Mononuclear cell (primary cell): Measurements from ENCODE around the gene TBX3. TPM values are rescaled to one million over a fixed set of nuclear protein-coding genes. Genes with fewer than 3 reads are reported as not detected.

Experiments
- H3K27me3 ChIP-seq: 2 replicates; pipeline ENCODE4 v1.6.0; 2011; ENCODE audit warnings: low read length, control low read depth; ENCODE audit not compliant: insufficient read depth
- H3K4me1 ChIP-seq: 2 replicates; pipeline ENCODE4 v1.5.1; 2011; ENCODE audit warnings: mild to moderate bottlenecking, low read length, control low read depth; ENCODE audit not compliant: insufficient read depth
- H3K4me3 ChIP-seq: 2 replicates; pipeline ENCODE4 v1.5.1; 2011; ENCODE audit warnings: mild to moderate bottlenecking, low read length, moderate library complexity
- H3K9me3 ChIP-seq: 2 replicates; pipeline ENCODE4 v1.5.1; 2011; ENCODE audit warnings: low read depth, mild to moderate bottlenecking, control low read depth, low read length
- total RNA-seq: library from RNA; depleted of rRNA; stranded (reverse); fragments of >200 nt; gene quantifications from one replicate; pipeline ENCODE4 v1.2.3, GENCODE V29; 2012

The TBX3 gene
- total RNA-seq, 1 donor = 0.10 TPM

DNA sequence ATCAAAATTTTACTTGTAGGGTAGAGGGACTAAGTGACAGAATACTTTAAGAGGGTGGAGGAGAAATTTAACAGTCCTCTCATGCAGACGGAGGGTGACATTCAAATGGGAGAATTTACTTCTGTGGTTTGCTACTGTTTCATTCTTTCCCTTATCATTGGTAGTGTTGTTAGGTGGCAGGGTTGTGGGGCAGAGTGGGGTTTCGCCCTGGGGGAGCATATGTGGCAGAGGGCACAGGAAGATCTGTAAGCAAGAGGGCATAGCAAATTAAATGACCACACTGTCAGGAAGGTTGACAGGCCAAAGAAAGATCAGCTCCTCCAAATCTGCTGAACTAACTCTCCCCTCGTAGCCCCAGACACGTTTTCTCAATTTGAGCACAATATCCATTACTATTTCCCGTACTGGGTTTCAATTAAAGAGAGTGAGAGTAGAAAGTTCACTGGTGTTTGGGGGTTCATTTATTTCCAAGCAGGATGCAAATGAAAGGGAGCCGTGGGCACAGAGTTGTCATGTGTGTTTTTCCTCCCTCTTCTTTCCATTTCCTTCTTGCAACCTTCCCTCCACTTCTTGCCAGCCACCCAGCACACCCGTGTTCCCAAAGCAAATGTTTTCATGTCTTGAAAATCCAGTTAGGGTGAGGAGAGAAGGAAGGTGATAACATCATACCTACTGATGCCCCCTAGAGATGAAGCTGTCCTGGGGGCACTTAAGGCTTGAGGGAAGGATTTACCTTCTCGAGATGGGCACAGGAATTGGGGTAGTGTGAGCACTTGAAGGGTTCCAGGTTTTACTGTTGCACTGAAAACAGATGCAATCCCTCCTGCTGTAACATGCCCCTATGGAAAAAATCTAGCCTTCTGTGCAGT is 6.5 kb upstream of the TBX3 start:
- Histone ChIP-seq H3K9me3 (no peaks in the 10 kb centered on the region), H3K27me3 (peaks cover 97% of the 10 kb centered on the region), H3K4me1 (no peaks in the 10 kb centered on the region), H3K4me3 (no peak overlapping the region)

- Histone ChIP-seq H3K9me3 (no peaks in the 10 kb centered on the region), H3K4me3 (no peak overlapping the region), H3K4me1 (no peaks in the 10 kb centered on the region), H3K27me3 (peaks cover 97% of the 10 kb centered on the region)
Observed at GRCh38 chr12:114689075-114689994, 5.4 kb upstream of the TBX3 start.

GRCh38 chr12:114688256-114688845 is 4.4 kb upstream of the TBX3 start:
- Histone ChIP-seq H3K4me1 (peaks cover 6% of the 10 kb centered on the region), H3K9me3 (no peaks in the 10 kb centered on the region), H3K4me3 (no peak overlapping the region), H3K27me3 (peaks cover 97% of the 10 kb centered on the region)

GRCh38 chr12:114687802-114688201 is 3.8 kb upstream of the TBX3 start:
- H3K4me1 ChIP-seq = peaks cover 11% of the 10 kb centered on the region
- peaks cover 97% of the 10 kb centered on the region for H3K27me3 ChIP-seq
- H3K4me3 ChIP-seq = no peak overlapping the region
- no peaks in the 10 kb centered on the region for H3K9me3 ChIP-seq

- Histone ChIP-seq H3K27me3 (peaks cover 97% of the 10 kb centered on the region), H3K4me1 (peaks cover 11% of the 10 kb centered on the region), H3K4me3 (no peak overlapping the region), H3K9me3 (no peaks in the 10 kb centered on the region)
Observed at GRCh38 chr12:114686773-114687500, 3.0 kb upstream of the TBX3 start.

GRCh38 chr12:114686426-114686772 is 2.4 kb upstream of the TBX3 start:
- Histone ChIP-seq H3K9me3 (no peaks in the 10 kb centered on the region), H3K4me3 (no peak overlapping the region), H3K4me1 (peaks cover 11% of the 10 kb centered on the region), H3K27me3 (peaks cover 97% of the 10 kb centered on the region)

- H3K27me3 ChIP-seq = peaks cover 97% of the 10 kb centered on the region
- no peaks in the 10 kb centered on the region for H3K9me3 ChIP-seq
- H3K4me3 ChIP-seq = no peak overlapping the region
- peaks cover 11% of the 10 kb centered on the region for H3K4me1 ChIP-seq
Observed at GRCh38 chr12:114685869-114686268, 1.9 kb upstream of the TBX3 start.

GRCh38 chr12:114685320-114685781 is 1.4 kb upstream of the TBX3 start:
- Histone ChIP-seq H3K4me3 (no peak overlapping the region), H3K9me3 (no peaks in the 10 kb centered on the region), H3K4me1 (peaks cover 11% of the 10 kb centered on the region), H3K27me3 (peaks cover 97% of the 10 kb centered on the region)

GRCh38 chr12:114684870-114685273 is 897 bp upstream of the TBX3 start:
- Histone ChIP-seq H3K9me3 (no peaks in the 10 kb centered on the region), H3K4me1 (peaks cover 11% of the 10 kb centered on the region), H3K4me3 (no peak overlapping the region), H3K27me3 (peaks cover 97% of the 10 kb centered on the region)

- Histone ChIP-seq H3K9me3 (no peaks in the 10 kb centered on the region), H3K27me3 (peaks cover 97% of the 10 kb centered on the region), H3K4me1 (peaks cover 11% of the 10 kb centered on the region), H3K4me3 (no peak overlapping the region)
Observed at GRCh38 chr12:114683709-114684097, 272 bp downstream of the TBX3 start.

- Histone ChIP-seq H3K9me3 (no peaks in the 10 kb centered on the region), H3K27me3 (peaks cover 97% of the 10 kb centered on the region), H3K4me1 (peaks cover 11% of the 10 kb centered on the region), H3K4me3 (no peak overlapping the region)
Observed at GRCh38 chr12:114682785-114683708, 928 bp downstream of the TBX3 start.

DNA sequence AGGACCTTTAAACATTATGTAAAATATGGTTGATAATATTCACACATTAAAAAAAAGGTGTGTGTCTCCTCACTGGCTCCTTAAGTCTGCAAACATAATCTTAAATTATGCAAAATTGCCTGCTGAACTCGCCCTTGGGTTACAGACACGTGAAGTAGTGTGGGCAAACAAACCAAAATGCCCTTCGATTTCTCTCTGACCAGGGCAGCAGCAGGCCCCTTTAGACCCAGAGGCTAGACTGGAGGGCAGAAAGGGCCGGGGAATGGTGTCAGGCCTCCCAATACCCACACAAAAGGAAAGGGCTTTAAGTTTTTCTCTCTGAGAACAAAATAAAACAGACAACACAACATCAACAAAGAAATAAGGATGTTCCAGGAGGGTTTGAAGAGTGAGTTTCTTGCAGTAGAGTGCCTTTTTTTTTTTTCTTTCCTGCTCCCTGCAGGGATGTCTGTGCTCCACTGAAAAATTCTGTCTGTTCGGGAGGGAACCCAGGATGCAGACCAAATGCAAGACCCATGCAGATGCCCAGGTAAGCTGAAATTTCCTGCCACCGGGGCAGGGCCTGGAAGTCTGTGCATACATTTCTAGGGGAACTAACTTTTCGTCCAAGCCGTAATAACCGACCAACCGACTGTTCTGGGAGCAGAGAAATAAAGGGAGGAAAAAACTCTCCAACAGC is 1.7 kb downstream of the TBX3 start:
- no peaks in the 10 kb centered on the region for H3K9me3 ChIP-seq
- H3K27me3 ChIP-seq = peaks cover 95% of the 10 kb centered on the region

DNA sequence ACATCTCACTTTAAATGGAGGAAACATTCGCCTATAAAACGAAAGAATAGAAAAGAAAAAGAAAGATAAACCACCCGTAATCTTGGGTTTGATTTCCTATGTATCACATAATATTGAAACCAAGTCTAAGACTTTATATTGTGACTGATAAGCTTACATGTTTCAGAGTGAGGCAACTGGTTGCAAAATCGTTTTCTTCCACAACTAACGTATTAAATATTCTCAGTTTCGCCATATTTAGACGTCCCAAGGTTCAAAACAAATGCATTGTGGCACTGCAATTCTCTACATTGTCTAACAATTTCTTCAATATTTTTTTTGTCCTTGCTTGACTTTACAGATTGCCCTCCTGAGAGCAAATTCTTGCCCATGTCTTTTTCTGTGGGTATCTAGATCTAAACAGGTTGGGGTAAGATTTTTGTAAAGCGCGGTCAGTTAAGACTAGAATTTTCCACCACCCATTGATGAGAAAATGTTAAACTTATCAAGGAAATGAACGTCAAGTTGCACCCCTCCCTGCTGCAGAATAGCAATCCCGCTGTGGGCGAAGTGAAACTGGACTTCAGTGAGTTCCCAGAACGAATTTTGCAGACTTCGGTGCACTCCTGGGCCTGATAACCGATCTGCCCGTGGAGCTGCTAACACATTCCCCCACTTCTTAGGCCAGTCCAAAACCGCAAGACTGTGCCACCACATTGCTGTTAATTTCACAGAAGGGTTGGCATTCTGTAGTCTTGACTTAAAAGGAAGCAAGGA is 2.7 kb downstream of the TBX3 start:
- Histone ChIP-seq H3K4me3 (no peak overlapping the region), H3K27me3 (peaks cover 94% of the 10 kb centered on the region), H3K4me1 (peaks cover 11% of the 10 kb centered on the region), H3K9me3 (no peaks in the 10 kb centered on the region)

More for the DNA sequence above, 1.7 kb downstream of the TBX3 start:
- Histone ChIP-seq H3K4me1 (peaks cover 11% of the 10 kb centered on the region), H3K4me3 (no peak overlapping the region)
